NCI-H1092 (cell line): ENCODE measurements around the gene ZNF532.

Source experiments
- DNase-seq: peaks from one replicate; lab custom pipeline; 2025; lab: John Stamatoyannopoulos, UW

The ZNF532 gene

DNA sequence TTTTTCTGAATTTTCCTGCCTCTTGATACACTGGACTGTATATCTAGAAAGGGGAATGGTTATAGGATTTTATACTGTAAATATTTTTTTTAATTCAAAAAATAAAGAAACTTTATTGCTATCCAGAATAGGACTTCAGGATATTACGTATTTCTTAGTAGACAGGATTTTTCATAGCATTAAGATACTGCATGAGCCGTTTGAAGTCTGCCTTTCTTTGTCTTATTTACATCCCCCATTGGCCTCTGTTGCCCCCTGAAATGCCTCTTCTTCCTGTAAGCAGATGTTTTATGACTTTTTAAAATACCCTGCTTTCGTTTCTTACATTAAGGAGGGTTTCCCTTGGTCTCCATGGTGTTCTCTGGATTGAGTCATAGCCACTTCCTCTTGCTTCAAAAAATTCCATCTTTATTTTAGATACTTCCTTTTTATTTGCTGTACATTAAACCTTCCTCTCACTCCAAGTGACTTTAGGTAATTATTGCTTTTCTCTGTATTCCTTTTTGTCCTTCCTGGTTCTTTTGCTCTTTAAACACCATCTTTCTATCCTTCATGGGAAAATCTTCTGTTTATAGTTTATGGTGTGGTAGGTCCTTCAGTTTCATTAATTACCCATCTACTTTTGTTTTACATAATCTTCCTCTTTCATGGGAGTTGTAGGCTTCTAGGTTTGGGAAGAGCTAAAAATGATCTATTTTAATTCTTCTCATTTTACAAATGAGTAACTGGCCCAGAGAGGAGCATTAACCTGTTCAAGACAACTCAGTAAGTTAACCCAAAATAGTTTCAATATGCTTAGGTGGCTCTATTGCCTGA, 72.6 kb downstream of the ZNF532 start:
- DNase-seq, result no peak

DNA sequence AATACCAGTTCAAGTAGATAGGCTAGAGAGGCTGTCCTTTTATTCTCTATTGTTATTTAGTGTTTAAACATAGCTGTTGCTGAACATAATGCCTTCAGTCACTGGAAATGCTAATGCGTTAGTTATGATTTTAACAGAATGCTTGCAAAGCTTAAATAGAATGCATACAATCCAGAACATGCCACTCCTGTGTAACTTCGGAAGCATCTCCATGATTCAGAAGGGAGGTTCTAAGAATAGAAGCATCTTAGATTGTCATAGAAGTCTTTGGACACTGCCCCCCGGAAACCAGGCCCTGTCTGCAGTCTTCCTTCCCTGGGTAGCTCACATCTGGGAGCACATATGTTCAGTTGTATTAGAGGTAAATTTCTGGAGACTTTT, 73.2 kb downstream of the ZNF532 start:
- DNase-seq, result no peak

DNA sequence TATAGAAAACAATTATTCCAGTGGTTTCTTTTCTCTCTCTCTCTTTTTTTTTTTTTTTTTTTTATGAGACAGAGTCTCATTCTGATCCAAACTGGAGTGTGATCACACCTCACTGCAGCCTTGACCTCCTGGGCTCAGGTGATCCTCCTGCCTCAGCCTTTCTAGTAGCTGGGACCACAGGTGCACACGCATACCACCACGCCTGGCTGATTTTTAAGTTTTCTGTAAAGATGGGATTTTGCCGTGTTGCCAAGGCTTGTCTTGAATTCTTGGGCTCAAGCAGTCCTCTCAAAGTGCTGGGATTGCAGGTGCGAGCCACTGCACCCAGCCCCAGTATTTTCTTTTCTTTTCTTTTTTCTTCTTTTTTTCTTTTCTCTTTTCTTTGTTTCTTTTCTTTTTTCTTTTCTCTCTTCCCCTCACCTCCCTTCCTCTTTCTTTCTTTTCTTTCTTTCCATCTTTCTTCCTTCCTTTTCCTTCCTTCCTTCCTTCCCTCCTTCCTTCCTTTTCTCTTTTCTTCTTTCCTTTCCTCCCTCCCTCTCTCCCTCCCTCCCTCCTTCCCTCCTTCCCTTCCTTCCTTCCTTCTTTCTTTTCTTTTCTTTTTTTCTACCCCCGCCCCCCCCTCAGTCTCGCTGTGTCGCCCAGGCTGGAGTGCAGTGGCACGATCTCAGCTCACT, 76.9 kb downstream of the ZNF532 start:
- DNase-seq, result no peak

- no peak for DNase-seq
Observed at GRCh38 chr18:58943896-58944295, 79.2 kb downstream of the ZNF532 start.

DNA sequence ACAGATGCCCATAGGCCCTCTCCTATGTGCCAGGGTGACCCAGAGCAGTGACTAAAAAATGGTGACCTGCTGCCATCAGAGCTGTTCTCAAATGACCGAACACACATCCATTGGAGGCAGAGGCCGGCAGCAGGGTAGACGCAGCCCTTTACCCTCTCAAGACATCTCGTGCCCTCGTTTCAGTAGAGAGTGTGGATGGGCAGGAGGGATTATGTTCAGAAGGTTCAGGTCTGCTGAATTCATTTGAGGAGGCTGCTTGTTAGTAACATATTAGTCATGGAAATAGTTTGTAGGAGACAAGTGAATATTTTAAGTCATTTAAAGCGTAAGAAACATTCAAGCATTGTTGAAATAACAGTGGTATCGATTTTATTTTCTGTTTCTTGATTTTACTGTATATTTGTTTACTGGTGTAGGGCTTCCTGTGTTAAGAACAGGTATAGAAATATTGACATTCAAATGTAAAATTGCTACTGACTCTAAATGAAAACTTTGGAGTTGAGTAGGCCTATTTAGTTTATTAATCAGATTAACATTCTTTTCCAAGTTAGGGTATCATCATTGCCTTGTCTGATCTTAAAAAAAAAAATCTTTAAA, 82.6 kb downstream of the ZNF532 start:
- DNase-seq, result no peak

GRCh38 chr18:58949031-58949430, 84.4 kb downstream of the ZNF532 start:
- no peak for DNase-seq

DNA sequence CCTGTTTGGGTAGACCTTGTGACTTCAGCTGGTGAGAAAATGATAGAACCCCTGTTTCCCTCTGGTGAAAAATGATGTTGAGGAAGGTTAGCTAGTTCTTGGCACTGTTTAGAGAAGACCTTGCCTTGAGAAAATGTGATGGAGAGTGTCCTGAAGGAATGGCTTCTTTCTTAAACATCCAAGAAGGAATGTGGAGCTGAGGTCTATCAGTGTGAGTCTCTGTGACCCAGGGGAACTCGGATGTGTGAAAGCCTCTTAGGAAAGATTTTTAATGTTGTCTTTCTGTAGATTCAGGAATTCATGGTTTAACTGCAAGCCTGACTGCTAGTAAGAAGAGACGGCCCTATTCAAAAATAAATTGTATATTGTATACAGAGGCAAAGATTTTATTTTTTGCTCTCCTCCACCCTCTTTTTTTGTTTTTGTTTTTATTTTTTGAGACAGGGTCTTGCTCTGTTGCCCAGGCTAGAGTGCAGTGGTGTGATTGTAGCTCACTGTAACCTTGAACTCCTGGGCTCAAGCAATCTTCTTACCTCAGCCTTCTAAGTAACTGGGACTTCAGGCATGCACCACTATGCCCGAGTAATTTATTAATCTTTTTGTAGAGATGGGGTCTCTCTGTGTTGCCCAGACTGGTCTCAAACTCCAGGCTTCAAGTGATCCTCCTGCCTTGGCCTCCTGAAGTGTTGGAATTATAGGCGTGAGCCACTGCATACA, 87.5 kb downstream of the ZNF532 start:
- no peak for DNase-seq

DNA sequence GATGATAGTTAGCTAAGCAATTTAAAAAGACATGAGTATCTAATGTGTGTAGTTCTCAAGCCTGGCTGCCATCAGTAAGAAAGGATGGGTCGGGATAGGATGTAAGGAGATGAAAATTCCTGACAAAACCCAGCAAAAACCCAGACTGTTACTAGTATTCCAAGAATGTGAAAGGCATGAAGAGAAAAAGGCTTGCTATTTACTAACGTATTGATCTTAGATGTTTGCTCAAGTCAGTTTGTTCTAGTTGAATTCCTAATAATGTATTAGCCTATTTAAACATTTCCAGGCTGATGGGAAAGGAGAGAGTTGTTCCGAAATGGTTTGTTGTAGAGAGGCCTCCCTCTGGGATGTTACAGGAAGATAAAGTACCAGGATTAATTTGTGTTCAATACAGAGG, 88.2 kb downstream of the ZNF532 start:
- no peak for DNase-seq

DNA sequence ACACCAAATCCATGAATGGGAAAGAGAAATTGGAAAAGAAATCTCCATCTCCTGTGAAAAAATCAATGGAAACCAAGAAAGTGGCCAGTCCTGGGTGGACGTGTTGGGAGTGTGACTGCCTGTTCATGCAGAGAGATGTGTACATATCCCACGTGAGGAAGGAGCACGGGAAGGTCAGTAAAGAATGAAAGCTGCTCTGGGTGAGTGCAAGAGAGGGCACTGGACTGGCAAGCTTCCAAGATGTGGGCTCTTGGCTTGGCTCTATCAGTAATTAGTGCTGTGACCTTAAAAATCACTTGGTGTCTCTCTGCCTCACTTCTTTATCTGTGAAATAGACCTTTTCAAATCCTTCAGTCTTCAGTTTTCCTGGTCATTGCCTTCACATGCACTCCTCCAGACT, 89.0 kb downstream of the ZNF532 start:
- peak; percentile 64 for DNase-seq

DNA sequence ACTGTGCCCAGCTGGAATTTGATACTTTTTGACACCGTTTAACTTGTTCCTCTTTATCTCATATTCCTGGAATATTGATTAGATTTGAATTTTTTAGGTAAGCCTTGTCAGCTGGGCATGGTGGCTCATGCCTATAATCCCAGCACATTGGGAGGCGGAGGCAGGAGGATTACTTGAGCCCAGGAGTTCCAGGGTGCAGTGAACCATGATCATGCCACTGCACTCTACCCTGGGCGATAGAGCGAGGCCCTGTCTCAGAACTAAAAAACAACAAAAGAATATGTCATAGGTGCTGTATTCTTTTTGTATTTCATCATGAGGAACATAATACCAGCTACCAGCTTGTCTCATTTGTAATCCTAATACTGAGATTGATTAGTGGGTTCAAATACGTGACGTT, 90.3 kb downstream of the ZNF532 start:
- no peak for DNase-seq

- no peak for DNase-seq
Observed at GRCh38 chr18:58955738-58956137, 91.1 kb downstream of the ZNF532 start.

GRCh38 chr18:58958628-58959027, 94.0 kb downstream of the ZNF532 start:
- DNase-seq, result no peak

GRCh38 chr18:58960508-58960907, 95.8 kb downstream of the ZNF532 start:
- no peak for DNase-seq

DNA sequence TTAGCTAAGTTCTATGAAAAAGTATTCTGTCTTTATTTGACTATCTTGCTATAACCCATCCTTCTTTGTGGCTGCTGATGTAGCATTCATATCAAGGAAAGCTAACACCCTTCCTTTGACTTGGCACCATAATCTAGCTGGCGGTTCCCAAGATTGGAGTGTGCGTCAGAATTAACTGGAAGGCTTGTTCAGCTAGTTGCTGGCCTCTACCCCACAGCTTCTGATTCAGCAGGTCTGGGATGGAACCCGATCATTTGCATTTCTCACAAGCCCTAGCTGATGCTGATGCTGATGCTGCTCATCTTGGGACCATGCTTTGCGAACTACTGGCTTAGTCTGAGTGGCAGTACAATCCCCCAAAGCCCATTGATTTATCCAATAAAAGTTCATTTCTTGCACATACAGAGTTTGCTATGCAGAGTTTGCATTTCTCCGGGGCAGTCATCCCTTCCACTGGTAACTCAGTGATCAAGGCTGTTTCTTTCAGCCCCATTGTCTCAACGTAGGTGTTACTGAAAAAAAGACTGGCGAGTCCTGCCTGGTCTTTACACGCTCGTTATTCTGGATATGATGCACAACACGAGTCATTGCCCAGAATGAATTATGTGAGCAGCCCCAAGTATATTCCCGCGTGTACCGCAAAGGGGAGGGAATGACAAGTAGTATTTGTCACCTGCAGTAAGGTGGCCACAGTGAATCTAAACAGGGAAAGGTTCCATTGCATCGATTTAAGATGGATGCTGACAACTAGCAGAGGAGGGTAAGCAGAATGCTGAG, 96.5 kb downstream of the ZNF532 start:
- DNase-seq, result no peak

DNA sequence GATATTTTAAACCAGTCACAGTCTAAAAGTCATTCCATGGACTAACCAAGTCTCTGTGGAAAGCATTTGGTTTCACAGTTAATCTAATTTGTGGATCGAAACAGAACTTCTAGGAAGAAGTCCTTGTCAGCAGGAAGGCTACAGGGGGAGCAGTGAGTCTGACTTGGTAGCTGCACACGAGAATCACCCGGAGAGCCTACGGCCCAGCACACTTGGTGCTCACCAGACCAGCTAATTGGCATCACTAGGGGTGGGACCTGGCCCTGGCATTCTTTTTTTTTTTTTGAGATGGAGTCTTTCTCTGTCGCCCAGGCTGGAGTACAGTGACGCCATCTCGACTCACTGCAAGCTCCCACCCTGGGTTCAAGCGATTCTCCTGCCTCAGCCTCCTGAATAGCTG, 97.7 kb downstream of the ZNF532 start:
- no peak for DNase-seq

DNA sequence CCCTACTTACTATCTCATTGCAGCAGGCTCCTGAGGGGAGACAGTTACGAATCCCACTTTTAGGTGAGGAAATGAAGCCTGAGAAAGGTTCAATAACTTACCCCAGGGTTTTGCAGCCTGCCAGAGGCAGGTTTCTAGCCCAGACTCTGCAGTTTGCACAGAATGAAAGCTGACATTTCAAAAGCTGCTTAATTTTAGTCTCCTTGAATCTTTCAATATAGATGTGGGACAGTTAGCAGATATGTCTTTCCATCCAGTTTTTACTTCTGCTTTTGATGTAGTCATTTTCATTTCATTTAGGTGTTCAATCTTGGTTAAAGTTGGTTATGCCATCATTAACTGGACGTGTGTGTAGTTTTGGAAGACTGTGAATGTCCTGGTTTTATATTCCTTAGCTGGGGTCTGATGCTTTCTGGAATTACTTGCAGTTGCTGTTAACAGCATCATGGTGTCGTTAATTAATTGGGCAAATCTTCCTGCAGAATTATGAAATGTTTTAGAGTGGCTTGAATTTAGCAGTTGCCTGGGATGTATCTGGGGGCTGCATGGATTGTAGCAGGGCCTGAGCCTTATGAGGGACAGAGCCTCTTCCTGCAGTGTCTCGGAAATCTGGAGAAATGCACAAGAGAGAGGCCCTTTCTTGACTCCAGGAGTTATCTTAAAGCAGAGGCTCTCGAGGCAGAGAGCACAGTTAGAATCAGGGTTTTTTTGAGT, 100.8 kb downstream of the ZNF532 start:
- no peak for DNase-seq

DNA sequence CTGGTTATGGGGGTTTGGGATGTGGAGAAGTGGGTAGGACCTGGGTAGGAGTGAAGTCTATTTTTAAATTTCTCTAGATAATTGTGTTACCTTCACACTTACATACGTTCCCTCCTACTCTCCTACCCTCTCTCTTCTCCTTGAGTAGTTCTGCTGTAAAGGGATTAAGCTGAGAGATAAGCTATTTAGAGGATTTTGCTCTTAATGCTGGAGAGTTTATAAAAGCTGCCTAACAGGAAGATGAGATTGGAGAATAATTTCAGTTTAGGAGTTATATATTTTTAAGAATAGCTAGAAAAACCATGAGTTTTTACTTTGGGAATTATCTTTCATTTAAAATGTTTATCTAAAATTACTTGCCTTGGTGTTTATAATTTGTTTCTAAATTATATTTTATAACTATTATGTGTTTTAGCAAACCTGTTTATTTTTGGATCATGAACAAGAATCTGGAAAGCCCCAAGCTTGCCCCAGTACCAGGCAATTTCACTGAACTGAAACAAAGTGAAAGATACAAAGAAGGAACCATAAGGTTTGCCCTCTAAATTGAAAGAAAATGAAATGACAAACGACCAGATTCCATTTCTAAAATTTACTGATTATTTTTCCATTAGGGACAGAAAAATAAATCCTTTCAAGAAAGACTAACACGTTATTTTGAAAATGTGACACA, 101.5 kb downstream of the ZNF532 start:
- DNase-seq, result no peak

DNA sequence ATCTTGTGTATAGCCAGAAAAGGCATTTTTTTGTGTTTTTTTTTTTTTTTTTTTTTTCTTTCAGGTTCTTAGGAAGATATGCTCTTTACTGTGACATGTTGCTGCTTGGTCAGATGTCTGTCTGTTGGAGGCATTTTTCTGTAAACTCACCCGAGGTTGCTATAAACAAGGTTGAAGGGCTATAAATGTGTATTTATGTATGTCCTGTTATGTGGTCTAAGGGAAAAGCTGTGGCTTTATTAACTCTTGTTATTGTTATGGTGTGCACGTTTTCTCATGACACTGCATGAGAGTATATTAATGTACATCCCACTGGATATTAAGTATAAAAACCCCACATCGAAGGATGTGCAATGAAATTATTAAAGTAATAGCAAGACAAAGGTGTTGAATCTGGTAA, 102.0 kb downstream of the ZNF532 start:
- no peak for DNase-seq

- no peak for DNase-seq
Observed at GRCh38 chr18:58967751-58968254, 103.1 kb downstream of the ZNF532 start.
